OCI-LY3 (cell line): ENCODE data around the gene TRIM66.

Source experiments
- EZH2phosphoT487 ChIP-seq: fragments of 200-600 bp; shearing (Covaris generic); IDR thresholded peaks from 2 replicates; pipeline ENCODE4 v1.6.1; 2018; ENCODE audit warnings: antibody characterized with exemption, mixed run types, low read depth
- TF ChIP-seq, protein P1 (sequence below): fragments of 200-600, 300-600 bp; sonication (generic); IDR thresholded peaks from 2 replicates; pipeline ENCODE4 v1.5.1; 2014; ENCODE audit warnings: antibody characterized with exemption, low read length, low read depth

DNA sequence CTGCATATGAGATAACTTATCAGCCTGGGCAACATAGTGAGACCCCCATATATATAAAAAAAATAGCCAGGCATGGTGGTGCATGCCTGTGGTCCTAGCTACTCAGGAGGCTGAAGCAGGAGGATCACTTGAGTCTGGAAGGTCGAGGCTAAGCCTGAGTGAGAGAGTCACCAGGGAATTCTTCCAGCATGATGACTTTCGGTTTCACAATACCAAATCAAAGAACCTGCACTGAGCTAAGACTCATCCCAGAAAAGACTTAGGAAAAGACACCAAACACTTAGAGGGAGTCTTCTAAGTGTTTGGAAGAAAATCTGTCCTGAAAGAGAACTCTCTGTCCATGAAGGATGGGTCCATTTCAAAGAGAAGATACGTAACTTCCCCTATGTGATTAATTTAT is 101.2 kb downstream of the TRIM66 start:
- TF ChIP-seq, protein P1, sequence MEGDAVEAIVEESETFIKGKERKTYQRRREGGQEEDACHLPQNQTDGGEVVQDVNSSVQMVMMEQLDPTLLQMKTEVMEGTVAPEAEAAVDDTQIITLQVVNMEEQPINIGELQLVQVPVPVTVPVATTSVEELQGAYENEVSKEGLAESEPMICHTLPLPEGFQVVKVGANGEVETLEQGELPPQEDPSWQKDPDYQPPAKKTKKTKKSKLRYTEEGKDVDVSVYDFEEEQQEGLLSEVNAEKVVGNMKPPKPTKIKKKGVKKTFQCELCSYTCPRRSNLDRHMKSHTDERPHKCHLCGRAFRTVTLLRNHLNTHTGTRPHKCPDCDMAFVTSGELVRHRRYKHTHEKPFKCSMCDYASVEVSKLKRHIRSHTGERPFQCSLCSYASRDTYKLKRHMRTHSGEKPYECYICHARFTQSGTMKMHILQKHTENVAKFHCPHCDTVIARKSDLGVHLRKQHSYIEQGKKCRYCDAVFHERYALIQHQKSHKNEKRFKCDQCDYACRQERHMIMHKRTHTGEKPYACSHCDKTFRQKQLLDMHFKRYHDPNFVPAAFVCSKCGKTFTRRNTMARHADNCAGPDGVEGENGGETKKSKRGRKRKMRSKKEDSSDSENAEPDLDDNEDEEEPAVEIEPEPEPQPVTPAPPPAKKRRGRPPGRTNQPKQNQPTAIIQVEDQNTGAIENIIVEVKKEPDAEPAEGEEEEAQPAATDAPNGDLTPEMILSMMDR, result no peak
- no peak for TF ChIP-seq EZH2phosphoT487
